Germinal center (tissue), 1 donor: ENCODE measurements around the gene EGFR.

Source experiments
- DNase-seq: peaks from one replicate; pipeline ENCODE4 v3.0.0; 2012; ENCODE audit warnings: mixed read lengths, low spot score

EGFR gene

GRCh38 chr7:55018361-55019190 lies at the start of gene EGFR:
Gene EGFR (plus strand): TSS chr7:55019017. CDS start chr7:55019278, 261 bp downstream.
- DNase-seq, result no peak

- no peak for DNase-seq
Observed at GRCh38 chr7:54969208-54969967, 49.4 kb upstream of the EGFR start.

GRCh38 chr7:54972733-54973294 lies 46.0 kb upstream of the EGFR start:
- no peak for DNase-seq

GRCh38 chr7:54978364-54979116 lies 40.3 kb upstream of the EGFR start:
- no peak for DNase-seq

- no peak for DNase-seq
Observed at GRCh38 chr7:54980521-54980920, 38.3 kb upstream of the EGFR start.

- DNase-seq, result no peak
Observed at GRCh38 chr7:54981913-54982312, 36.9 kb upstream of the EGFR start.

- DNase-seq, result no peak
Observed at GRCh38 chr7:54985426-54986330, 33.1 kb upstream of the EGFR start.

- DNase-seq, result no peak
Observed at GRCh38 chr7:54986716-54987115, 32.1 kb upstream of the EGFR start.

GRCh38 chr7:54987772-54988171 lies 31.0 kb upstream of the EGFR start:
- no peak for DNase-seq

- no peak for DNase-seq
Observed at GRCh38 chr7:54988516-54988915, 30.3 kb upstream of the EGFR start.

- DNase-seq, result no peak
Observed at GRCh38 chr7:54989453-54990225, 29.2 kb upstream of the EGFR start.

GRCh38 chr7:54991341-54991740 lies 27.5 kb upstream of the EGFR start:
- DNase-seq, result no peak

- no peak for DNase-seq
Observed at GRCh38 chr7:54992871-54993475, 25.8 kb upstream of the EGFR start.

- DNase-seq, result no peak
Observed at GRCh38 chr7:54995166-54995565, 23.7 kb upstream of the EGFR start.

- DNase-seq, result no peak
Observed at GRCh38 chr7:54995610-54996363, 23.0 kb upstream of the EGFR start.

GRCh38 chr7:54996391-54996790 lies 22.4 kb upstream of the EGFR start:
- DNase-seq, result no peak

GRCh38 chr7:55004579-55004978 lies 14.2 kb upstream of the EGFR start:
- no peak for DNase-seq

- DNase-seq, result no peak
Observed at GRCh38 chr7:55005241-55005851, 13.5 kb upstream of the EGFR start.

- no peak for DNase-seq
Observed at GRCh38 chr7:55006499-55006898, 12.3 kb upstream of the EGFR start.
